ENCODE measurements around the gene EXOC3L1. TPM values are rescaled to one million over a fixed set of nuclear protein-coding genes. Genes with fewer than 3 reads are reported as not detected.

Gene EXOC3L1
- total and polyA plus RNA-seq, 2 of the 13 experiments (the other 11 are each of a cell fraction or from before 2014, with no cell fraction given) = 0.12 TPM; not detected in 1

GRCh38 chr16:67177743-67178699 lies 11.9 kb downstream of the EXOC3L1 start (continued):
- TF ChIP-seq ZNF280D (CRISPR knock-in tag; IDR thresholded peaks at IDR 0.05) (peak; percentile 45; the same call in 1 of the 2 replicates), EZH2 (conservative IDR thresholded peaks at IDR 0.05; ENCODE audit: low read depth, low read length) (no peak), CCDC6 (CRISPR knock-in tag; IDR thresholded peaks at IDR 0.05) (no peak), PRDM10 (CRISPR knock-in tag; IDR thresholded peaks at IDR 0.05; ENCODE audit: low read depth) (no peak), DPF2 (CRISPR knock-in tag; IDR thresholded peaks at IDR 0.05; ENCODE audit: borderline replicate concordance, low read depth) (no peak), TBP (CRISPR knock-in tag; IDR thresholded peaks at IDR 0.05) (no peak), ADNP (CRISPR knock-in tag; IDR thresholded peaks at IDR 0.05) (no peak), ZFX (CRISPR knock-in tag; IDR thresholded peaks at IDR 0.05; ENCODE audit: low read depth) (peak; percentile 88), IKZF5 (CRISPR knock-in tag; IDR thresholded peaks at IDR 0.05) (0 out of 2 replicates have a peak, but pooled peaks have one; percentile 18), SMAD9 (CRISPR knock-in tag; IDR thresholded peaks at IDR 0.05) (no peak), RORA (CRISPR knock-in tag; IDR thresholded peaks at IDR 0.05) (no peak), SCMH1 (CRISPR knock-in tag; IDR thresholded peaks at IDR 0.05; ENCODE audit: borderline replicate concordance) (no peak), GATA4 (IDR thresholded peaks at IDR 0.05; ENCODE audit: borderline replicate concordance, low read depth) (0 out of 2 replicates have a peak, but pooled peaks have one; percentile 15), MED1 (CRISPR knock-in tag; IDR thresholded peaks at IDR 0.05) (peak; percentile 47; the same call in 1 of the 2 replicates), HMG20B (CRISPR knock-in tag; conservative IDR thresholded peaks at IDR 0.05) (no peak), ZNF780A (CRISPR knock-in tag; IDR thresholded peaks at IDR 0.05) (no peak), ZNF496 (CRISPR knock-in tag; IDR thresholded peaks at IDR 0.05; ENCODE audit: insufficient replicate concordance) (no peak), MXD4 (CRISPR knock-in tag; IDR thresholded peaks at IDR 0.05) (peak; percentile 55; the same call in 1 of the 2 replicates), ZBTB20 (CRISPR knock-in tag; IDR thresholded peaks at IDR 0.05; ENCODE audit: borderline replicate concordance, low read depth) (peak; percentile 44; the same call in 1 of the 2 replicates), ATF1 (CRISPR knock-in tag; IDR thresholded peaks at IDR 0.05) (no peak), ZNF121 (CRISPR knock-in tag; IDR thresholded peaks at IDR 0.05) (no peak), ZNF530 (CRISPR knock-in tag; IDR thresholded peaks at IDR 0.05; ENCODE audit: low read depth) (no peak)

Data from HepG2 (cell line).